NCI-H2227 treated with DMSO at 0.1 percent for 48 hours (cell line): Measurements from ENCODE around the gene KCTD16.

Experiments
- DNase-seq: peaks from one replicate; lab custom pipeline; 2025; lab: John Stamatoyannopoulos, UW

The KCTD16 gene

DNA sequence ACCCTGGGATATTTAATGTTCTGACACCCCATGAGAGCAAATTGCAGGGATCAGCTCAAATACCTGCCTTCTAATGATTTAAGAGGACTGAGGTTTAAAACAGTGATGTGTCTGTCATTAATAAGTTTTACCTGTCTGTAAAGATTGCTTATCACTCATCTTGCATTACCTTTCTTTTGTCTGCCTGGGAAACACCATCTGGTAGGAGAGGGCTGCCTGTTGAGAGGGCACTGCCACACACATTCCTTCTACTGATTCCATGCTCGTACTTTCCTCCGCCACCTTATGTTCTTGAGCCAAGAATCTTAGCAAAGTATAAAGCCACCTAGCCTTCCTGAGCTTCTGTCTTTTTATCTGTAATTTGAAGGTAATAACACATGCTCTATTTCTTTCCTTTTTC is 118.6 kb downstream of the KCTD16 start:
- DNase-seq = peak; percentile 6

DNA sequence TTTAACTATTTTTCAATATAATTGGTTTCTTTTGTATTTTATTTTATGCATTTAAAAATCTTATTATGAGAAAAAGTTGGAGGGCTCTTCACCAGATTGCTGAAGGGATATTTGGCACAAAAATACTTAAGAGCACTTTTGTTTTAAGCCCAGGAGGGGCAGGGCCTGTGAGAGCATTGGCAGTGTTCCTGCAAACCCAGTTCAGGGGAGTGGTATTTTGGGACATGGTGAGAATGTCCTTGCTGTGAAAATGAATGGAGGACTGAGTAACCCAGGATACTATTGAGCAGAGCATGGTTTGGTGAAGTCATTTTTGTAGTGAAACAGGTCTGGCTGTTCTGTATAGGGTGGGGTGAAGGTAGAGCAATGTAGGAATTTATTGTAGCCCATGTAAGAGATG is 121.4 kb downstream of the KCTD16 start:
- DNase-seq = no peak

DNA sequence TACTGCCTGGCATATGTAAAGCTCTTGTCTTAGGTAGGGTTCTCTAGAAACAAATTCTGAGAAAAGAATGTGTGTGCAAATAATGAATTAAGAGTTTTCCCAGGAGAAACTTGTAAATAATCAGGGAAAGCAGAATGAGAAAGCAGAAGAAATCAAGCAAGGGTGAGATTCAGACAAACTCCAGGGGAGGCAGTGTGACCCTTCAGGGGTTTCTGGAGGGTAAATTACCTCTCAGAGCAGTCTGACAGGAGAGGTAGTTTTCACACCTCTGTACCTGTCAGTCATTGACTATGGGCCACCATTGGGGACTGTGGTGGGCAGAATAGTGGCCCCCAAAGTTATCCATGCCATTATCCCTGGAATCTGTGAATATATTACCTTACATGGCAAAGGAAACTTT is 124.6 kb downstream of the KCTD16 start:
- no peak for DNase-seq

DNA sequence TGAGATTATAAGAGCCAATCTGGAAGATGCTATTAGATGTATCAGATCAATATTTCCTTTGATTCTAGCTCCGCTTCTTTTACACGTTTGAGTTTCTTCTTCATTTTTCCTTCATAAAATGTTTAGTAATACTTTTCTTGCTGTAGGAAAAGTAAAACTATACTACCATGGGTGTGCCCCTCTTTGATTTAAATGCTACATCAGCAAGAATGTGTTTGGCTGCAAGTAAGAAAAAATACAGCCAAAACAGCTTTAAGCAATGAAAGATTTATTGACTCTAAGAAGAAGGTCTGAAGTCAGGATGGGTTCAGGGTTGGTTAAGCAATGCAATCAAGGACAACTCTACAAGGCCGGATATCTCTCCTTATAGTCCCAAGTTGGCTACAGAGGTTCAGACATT is 126.4 kb downstream of the KCTD16 start:
- DNase-seq = no peak

DNA sequence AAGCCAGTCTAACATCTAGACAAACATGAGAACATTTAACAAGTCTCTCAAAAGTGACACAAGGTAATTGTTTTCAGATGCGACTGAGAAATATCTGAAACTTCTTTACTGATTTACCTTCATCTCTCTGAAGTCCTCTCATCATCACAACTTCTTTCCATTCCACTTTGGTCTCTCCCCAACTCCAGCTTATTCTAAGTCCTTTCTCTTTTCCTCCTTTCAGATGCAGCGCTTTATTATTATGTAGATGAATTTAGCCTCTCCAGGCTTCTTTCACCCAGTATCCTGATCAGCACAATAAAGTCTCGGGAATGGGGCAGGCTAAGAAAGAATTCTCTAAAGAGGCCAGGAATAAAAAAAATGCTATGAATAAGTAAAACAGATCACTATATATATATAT is 128.0 kb downstream of the KCTD16 start:
- no peak for DNase-seq

DNA sequence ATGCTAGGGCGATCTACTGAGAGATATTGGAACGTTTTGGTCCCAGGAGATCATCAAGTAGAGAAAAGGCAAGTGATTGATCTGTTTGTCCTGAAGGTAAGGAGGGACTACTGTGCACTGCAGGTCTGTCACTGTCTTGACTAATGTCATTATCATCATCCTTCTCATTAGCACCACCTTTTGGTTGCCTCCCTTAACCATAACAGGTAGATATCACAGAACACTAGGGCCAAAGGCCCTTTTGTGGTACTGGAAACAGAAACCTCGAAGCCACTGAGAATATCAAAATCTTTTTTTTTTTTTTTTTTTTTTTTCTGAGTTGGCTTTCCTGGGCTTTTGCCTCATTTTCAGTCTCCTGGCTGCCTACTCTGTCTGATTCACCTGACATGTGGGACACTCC is 134.0 kb downstream of the KCTD16 start:
- no peak for DNase-seq

DNA sequence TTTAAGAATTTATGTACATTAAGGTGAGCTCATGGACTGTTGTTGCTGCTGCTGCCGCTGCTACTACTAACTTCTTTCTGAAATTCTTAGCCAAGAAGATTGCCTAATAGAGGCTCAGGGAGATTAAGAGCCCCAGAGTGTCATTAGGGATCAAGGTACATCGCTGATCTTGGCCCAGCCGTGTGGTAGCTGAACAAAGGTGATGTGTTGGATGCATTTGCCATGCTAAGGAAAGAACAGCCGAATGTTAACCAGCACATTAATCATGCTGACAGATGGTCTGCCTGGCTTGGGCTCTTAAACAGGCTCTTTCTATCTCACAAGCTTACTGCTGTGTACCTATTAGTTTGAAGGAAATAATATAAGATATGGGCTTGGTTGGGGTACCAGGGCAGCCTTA is 137.1 kb downstream of the KCTD16 start:
- peak; percentile 36 for DNase-seq

DNA sequence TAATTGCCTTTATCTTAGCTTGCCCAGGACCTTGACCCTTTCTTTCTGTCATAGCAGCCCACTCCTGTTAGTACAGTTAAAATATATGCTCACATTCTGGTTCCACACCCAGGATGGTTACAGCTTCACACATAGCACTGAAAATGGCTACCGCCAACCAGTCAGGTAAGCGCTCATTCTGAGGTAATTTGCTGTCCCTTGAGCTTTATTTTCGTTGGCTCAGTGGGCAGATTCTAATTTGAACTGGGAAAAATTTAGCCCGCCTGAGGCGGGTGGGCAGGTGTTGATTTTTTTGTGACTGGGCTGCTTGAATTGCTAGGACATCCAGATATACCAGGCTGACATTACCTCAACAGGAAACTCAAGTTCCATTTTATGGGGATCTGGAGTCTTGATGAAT is 137.5 kb downstream of the KCTD16 start:
- DNase-seq = no peak

DNA sequence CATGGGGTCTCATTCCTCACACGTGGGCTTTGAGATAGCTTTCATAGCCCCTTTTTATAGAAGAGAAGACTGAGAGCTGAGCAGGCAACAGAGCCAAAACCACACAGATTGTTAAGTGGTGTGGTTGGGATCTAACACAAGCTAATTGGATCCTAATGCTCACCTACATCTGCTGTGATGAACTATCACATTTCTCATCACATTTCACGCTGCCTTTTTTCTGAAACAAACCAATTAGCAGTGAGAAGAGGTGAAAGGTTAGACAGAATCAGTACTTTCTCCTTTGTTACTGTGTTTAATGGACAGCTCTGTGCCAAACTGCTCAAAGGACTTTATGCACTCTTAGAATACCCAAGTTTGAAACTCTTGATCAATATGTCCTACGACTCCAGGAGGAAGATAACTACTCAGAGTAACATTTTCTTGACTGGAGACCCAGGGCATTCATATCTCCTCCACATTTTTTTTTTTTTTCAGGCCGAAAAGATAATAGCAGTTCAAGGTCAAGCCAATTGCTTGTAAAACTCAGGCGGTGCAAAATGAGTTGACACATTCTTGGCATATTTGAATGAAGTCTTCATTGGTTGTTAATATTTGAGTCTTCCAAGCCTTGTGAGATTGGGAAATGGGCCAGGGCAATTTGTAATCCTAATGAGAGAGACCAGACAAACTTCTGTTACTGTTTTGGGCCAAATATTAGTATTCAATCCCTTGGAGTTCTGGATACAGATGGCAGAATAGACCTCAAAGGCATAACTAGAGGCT is 138.4 kb downstream of the KCTD16 start:
- DNase-seq = no peak

DNA sequence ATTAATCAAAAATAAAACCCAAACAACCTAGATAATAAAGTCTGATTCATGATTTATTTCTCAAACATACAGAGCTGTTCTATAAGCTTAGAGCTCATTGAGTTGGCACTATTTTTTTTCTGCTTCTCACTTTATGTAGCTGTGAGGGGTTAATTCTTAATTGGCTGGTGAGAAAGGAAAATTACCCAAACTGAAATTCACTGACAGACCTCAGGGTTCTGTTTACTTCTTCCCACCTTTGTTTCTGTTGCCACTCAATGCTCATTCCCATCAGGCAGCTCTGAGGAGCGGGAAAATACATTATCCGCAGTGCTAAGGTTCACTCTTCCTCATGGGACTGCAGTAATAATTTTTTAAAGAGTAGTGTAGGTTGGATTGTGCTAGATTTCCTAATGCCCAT is 139.9 kb downstream of the KCTD16 start:
- DNase-seq = no peak

DNA sequence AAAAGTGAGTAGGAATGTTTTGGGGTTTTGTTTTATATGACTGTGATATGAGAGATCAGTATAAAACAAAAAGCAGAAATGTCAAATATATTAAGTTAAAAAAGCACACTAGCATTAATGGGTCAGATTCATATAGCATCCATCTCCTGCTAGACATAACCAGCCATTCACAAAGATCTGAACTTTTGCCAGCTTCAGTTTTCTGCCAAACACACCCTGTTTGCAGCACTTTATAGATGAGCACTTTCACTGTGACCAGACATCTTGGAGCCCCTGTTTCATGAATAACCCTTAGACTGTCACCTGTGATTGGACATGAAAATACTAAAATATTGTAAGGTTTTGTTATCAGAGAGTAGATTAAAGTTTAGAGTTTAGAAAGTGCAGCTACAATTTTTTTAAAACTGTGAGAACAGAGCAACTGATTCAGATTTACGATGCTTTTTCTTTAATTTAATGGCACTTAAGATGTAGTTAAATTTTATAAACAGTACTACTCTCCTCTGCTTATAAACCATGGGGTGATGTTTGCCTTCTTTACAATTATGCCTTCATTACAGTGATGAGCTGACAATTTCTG is 142.6 kb downstream of the KCTD16 start:
- no peak for DNase-seq

DNA sequence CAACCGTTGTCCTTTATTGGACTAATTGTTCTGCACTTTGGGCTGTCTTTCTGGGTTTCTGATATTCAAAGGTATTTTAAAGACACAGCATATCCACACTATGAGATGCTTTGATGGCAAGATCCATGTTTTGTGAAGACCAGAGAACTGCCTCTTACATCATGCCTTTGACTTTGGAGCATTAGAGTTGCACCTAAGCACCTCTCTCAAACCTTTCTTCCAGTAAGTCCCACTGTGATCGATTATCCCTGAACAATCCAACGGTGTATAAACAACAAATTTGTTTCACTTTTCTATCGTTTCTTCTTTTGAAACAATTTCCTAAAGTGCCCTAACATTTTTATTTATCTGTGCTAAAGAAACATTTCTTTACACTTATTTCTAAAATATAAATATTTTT is 144.4 kb downstream of the KCTD16 start:
- no peak for DNase-seq

DNA sequence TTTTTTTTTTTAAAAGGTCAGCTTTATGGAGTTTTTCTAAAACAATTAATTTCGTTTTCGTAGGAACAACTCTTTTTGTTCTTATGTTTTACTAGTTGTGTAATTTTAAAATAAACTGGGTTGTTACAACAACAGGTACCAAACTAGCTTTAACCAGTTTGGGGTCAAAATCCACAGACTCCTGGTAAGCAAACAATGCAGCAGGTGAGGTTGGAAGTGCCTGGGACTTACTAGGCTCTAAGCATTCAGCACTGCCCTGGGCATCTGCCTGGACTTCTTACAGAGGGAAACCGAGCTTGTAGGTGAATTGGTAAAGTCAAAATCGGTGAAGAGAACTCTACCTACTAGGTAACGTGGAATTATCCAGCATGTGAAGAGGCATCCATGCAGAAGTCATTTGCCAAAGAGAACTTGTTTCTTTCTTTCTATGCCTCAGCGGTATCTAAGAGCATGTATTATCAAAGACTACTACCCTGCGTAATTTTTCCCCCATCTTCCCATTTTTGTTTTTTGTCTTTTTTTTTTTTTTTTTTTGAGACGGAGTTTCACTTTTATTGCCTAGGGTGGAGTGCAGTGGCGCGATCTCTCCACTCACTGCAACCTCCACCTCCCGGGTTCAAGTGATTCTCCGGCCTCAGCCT is 145.4 kb downstream of the KCTD16 start:
- no peak for DNase-seq

DNA sequence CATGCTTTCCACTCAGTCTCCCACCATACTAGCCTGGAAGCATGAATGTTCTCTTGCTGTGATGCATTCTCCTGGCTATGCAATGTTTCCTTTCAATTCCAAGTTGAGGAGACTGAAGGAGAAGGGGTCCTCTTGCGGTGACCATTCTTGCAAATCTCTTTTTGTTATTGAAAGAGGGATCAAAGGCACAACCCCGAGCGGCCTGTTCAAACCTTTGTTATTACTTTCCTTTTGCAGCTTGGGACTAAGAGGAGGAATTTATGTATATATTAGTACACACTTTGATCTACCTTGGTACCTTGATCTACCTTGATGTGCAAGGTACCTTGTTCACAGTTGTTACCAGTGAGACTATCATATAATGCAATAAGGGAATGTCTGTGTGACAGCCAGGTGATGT is 147.3 kb downstream of the KCTD16 start:
- DNase-seq = no peak

DNA sequence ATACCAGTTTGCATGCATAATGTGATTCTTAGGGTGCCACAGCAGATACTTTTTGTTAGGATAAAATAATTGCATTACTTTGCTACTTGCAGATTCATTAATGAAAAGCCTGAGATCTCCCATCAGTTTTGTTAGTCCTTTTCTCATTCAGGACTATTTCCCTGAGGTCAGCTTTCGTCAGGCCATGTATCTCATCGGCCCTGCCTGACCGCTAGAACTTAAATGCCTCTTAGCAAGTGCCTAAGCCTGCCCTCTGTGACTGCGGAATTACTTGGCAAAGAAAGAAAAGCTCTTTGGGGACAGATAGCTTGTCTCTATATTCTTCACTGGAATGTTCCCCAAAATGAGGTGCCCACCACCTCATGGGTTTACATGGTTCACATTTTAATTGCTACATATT is 147.8 kb downstream of the KCTD16 start:
- DNase-seq = no peak

DNA sequence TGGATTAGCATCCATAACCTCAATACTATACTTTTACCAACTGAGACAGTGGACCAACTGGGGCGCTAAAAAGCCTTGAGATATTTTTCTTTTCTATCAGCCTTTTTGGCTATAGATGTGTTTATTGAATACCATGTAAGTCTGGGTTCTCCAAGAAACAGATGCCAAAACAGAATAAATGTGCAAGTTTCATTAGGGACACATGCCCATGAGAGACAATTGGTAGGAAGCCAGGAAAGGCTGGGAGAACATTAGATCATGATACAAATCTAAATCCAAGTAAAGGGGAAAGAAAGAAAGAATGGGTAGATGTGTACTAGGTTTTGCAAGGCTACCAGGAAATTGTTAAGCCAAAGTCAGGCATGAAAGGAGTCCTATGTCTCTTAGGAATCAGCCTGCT is 152.5 kb downstream of the KCTD16 start:
- no peak for DNase-seq

DNA sequence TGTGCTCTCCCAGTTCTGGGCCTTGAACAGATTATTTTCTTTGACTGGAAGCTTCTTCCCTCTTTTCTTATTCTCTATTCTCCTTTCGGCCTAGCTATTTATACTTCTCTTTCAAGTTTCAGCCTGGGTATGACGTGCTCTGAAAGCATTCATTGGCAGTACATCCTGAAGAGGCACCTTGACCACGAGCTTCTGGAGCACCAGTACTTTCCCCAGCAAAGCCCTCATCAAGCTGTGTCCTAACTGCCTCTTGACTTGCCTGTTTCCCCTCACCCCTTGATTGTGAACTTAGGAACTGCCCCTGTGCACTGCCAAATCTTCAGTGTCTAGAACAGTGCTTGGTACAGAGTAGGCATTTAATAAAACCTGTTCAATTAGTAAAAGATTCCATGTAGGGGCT is 154.9 kb downstream of the KCTD16 start:
- DNase-seq = no peak

DNA sequence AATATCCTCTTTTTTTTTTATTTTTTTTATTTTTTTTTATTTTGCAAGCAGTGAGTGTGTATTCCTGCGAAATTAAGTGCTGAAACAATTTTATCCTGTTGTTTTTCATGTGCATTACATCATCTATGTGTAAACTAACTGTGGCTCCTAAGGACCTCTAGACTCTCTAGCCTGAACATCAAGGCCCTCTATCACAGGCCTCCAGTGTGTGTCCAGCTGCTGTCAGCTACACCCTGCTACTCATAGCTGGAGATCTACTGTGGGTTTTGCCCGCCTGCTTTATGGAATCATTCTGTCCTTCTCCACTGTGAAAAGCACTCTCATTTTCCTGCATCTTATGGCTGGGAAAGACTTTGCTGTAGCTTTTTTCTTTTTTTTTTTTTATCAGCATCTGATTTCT is 157.8 kb downstream of the KCTD16 start:
- DNase-seq = no peak

DNA sequence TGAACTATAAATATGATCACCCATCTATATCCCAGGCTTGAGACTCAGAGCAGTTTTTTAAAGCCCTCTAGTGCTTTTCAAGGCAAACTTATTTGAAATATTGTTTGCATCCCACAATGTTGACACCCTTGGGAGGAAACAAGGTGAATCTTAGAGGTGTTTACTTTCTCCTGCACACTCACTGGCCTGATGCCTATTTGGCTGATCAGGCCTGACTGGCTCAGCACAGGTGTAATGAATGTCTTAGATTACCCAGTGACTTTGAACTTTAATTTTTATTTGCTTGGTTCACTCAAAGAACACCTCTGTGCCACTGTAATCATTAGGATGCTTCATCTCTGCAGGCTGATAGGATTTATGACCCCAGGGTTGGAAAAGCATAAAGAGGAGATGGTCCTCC is 158.3 kb downstream of the KCTD16 start:
- no peak for DNase-seq

DNA sequence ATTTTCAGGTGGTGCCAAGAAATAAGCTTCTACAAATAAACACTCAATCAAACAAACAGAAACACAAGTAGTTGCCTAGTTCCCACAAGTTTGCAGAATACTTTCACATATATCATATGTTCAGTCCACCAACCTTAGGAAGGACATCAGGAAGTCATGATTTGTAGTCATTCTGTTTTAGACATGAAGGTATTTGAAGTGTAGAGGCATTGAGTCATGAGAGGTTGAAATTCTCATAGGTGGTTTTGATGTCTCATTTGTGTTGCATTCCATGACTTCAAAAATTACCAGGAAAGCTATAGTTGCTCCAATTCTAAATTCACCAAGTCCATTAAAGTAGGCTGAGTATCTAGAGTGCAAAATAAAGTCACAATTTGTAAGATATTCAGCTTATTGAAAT is 159.0 kb downstream of the KCTD16 start:
- no peak for DNase-seq

DNA sequence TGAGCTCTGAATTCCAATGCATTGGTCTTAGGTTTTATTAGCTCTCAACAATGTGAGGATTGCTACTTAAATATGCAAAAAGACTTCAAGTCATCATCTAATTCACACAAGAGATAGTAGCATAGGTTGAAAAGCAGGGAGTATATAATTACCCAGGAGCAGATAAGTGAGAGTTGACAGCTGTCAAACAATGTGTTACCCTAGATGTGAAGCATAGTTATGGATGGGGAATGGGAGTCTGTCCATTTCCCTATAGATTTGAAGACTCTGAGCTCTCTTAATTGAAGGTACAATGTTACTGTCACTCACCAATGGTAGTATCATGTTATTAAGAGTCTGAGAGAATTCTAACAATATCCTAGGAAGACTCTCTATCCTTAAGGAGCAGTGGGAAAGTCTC is 160.7 kb downstream of the KCTD16 start:
- no peak for DNase-seq

DNA sequence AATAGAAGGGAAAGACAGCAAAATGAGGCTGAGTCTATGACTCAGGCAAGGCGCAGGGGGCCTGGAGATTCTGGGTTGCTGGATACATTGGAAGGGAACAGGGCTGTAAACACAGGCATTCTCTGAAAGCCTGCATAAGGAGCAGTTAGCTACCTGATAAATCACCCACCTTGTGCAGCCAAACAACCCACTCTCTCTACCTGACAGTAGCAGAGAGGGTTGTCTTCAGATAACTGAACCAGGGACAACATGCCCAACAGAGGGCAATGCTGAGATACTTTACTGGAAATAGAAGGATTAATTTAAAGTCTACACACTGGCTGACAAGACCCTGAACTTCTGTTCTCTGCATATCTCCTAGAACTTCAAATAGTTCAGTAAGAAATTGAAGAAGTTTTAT is 161.6 kb downstream of the KCTD16 start:
- no peak for DNase-seq

DNA sequence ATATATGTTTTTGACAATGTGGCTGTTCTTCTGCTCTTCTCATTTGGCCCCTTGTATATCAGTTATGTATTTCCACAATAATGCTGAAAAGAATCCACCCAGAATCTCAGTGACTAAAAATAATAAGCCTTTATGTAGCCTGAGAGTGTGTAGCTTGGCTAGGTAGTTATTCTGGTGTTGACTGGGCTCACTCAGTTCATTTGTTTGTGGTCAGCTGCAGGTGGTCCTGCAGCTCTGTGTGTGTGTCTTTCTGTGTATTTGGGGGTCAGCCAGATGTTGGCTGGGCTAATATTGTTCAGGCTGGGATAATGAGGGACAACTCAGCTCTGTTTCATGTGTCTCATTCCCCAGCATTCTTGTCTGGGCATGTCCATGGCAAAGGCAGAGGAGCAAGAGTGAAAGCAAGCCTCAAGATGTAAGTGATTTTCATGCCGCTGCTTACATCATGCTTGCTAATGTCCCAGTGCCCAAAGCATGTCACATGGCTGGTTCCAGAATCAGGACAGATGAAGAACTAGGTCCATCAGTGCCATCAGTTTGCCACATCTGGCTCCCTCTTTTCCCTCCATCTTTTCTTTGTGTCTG is 162.8 kb downstream of the KCTD16 start:
- DNase-seq = no peak
